H1 (cell line): ENCODE measurements around the gene BCL2A1. TPM values are rescaled to one million over a fixed set of nuclear protein-coding genes. Genes with fewer than 3 reads are reported as not detected.
A peak's percentile ranks its signal among the peaks of the same experiment; 100 is the strongest.

Experiments used
- CTCF ChIA-PET: fragments of 300-600 bp; sonication (Branson Sonifier 250); formaldehyde crosslinking; loops from one replicate; lab custom pipeline; 2021; ENCODE audit not compliant: partially characterized antibody; lab: Charles Lee
- POLR2A ChIA-PET: fragments of 300-600 bp; sonication (Branson Sonifier 250); formaldehyde crosslinking; loops from one replicate; lab custom pipeline; 2021; ENCODE audit warnings: inconsistent platforms; ENCODE audit not compliant: partially characterized antibody; lab: Charles Lee
- DNase-seq, 2 experiments: peaks; one replicate each; pipeline versions ENCODE4 v3.0.0 to v3.0.0-alpha.2; 2010 to 2022; ENCODE audit warnings: low spot score in 2 of 2, low read depth in 1 of 2, mixed read lengths in 1 of 2
- FAIRE-seq: peaks from 2 replicates; lab custom pipeline; 2011; peaks lifted over from hg19 to GRCh38; lab: Jason Lieb, UNC
- H2AFZ ChIP-seq: 2 replicates; pipeline ENCODE4 v1.8.1; 2012; ENCODE audit warnings: low read length, inconsistent platforms
- H2AK5ac ChIP-seq: 2 replicates; pipeline ENCODE4 v1.6.1; 2013; ENCODE audit warnings: low read depth, low read length
- H2BK120ac ChIP-seq: replicated peaks from 2 replicates; pipeline ENCODE3; 2013; ENCODE audit warnings: low read depth, low read length, inconsistent platforms
- H2BK12ac ChIP-seq: 2 replicates; pipeline ENCODE4 v1.6.1; 2013; ENCODE audit warnings: low read depth, low read length
- H2BK15ac ChIP-seq: 2 replicates; pipeline ENCODE4 v1.6.1; 2013; ENCODE audit warnings: low read length
- H2BK20ac ChIP-seq: 2 replicates; pipeline ENCODE4 v1.6.1; 2013; ENCODE audit warnings: low read length
- H2BK5ac ChIP-seq: 2 replicates; pipeline ENCODE4 v1.6.1; 2013; ENCODE audit warnings: low read depth, low read length
- H3K14ac ChIP-seq: 2 replicates; pipeline ENCODE4 v1.6.1; 2013; ENCODE audit warnings: inconsistent platforms; ENCODE audit not compliant: insufficient read length
- H3K18ac ChIP-seq: 2 replicates; pipeline ENCODE4 v1.6.1; 2013; ENCODE audit warnings: low read length; ENCODE audit errors: extremely low read depth
- H3K23ac ChIP-seq: 2 replicates; pipeline ENCODE4 v1.6.1; 2013; ENCODE audit warnings: inconsistent platforms; ENCODE audit not compliant: insufficient read length
- H3K23me2 ChIP-seq: 2 replicates; pipeline ENCODE4 v1.6.1; 2013; ENCODE audit warnings: low read depth, low read length
- H3K27ac ChIP-seq: 2 replicates; pipeline ENCODE4 v1.6.1; 2011; ENCODE audit warnings: low read depth, low read length, inconsistent platforms
- H3K27me3 ChIP-seq, 4 experiments: replicated peaks in 1 of 4; 1 replicate in 1 of 4; 2 replicates in 3 of 4; pipeline versions ENCODE4 v1.6.1 to v1.8.1; 2011 to 2013; ENCODE audit warnings: low read length in 3 of 4, mild to moderate bottlenecking in 3 of 4, inconsistent platforms in 2 of 4, mixed read lengths in 2 of 4, moderate library complexity in 1 of 4; ENCODE audit not compliant: control insufficient read depth in 3 of 4, insufficient read depth in 3 of 4; ENCODE audit errors: extremely low read depth in 1 of 4
- H3K36me3 ChIP-seq, 4 experiments: 2 replicates each; pipeline versions ENCODE4 v1.6.1 to v1.8.1; 2011 to 2013; ENCODE audit warnings: mild to moderate bottlenecking in 4 of 4, low read length in 3 of 4, moderate library complexity in 2 of 4, control low read depth in 1 of 4, inconsistent platforms in 1 of 4; ENCODE audit not compliant: insufficient read depth in 4 of 4, control insufficient read depth in 2 of 4
- H3K4ac ChIP-seq: replicated peaks from 2 replicates; pipeline ENCODE3; 2013; ENCODE audit warnings: low read length, low read depth, mixed read lengths, inconsistent platforms; ENCODE audit not compliant: insufficient read length
- H3K4me1 ChIP-seq, 4 experiments: replicated peaks in 1 of 4; 1 replicate in 1 of 4; 2 replicates in 3 of 4; pipeline versions ENCODE4 v1.6.1 to v1.8.1; 2011 to 2013; ENCODE audit warnings: low read length in 3 of 4, inconsistent platforms in 2 of 4, mixed read lengths in 1 of 4; ENCODE audit not compliant: insufficient read depth in 4 of 4, control insufficient read depth in 3 of 4
- H3K4me2 ChIP-seq, 2 experiments: 2 replicates each; pipeline versions ENCODE4 v1.6.1 to v1.8.1; 2011 to 2013; ENCODE audit warnings: low read depth in 2 of 2, low read length in 2 of 2, control low read depth in 1 of 2, inconsistent platforms in 1 of 2, mild to moderate bottlenecking in 1 of 2; ENCODE audit not compliant: insufficient read depth in 1 of 2
- H3K4me3 ChIP-seq, 4 experiments: fragments of 200-600, 300-600 bp in 1 of 4; sonication (generic), shearing (Covaris generic), sonication (Bioruptor Twin) in 1 of 4; 2 replicates each; pipeline versions ENCODE4 v1.5.1 to v1.8.1; 2011 to 2016; ENCODE audit warnings: low read length in 4 of 4, low read depth in 3 of 4, control low read depth in 2 of 4, inconsistent platforms in 2 of 4, mild to moderate bottlenecking in 2 of 4, mixed read lengths in 1 of 4, moderate library complexity in 1 of 4; ENCODE audit not compliant: insufficient read depth in 2 of 4; ENCODE audit errors: extremely low read depth in 1 of 4
- H3K56ac ChIP-seq: replicated peaks from 2 replicates; pipeline ENCODE3; 2013; ENCODE audit warnings: low read depth, mild to moderate bottlenecking, mixed read lengths, low read length, inconsistent platforms; ENCODE audit not compliant: insufficient read length
- H3K79me1 ChIP-seq: 2 replicates; pipeline ENCODE4 v1.6.1; 2013; ENCODE audit warnings: low read depth, low read length, control low read depth
- H3K79me2 ChIP-seq, 2 experiments: 2 replicates each; pipeline versions ENCODE4 v1.6.1 to v1.8.1; 2012 to 2013; ENCODE audit warnings: low read length in 2 of 2, mild to moderate bottlenecking in 2 of 2, inconsistent platforms in 1 of 2; ENCODE audit not compliant: insufficient read depth in 2 of 2, control insufficient read depth in 1 of 2
- H3K9ac ChIP-seq, 4 experiments: replicated peaks in 1 of 4; 1 replicate in 1 of 4; 2 replicates in 3 of 4; pipeline versions ENCODE4 v1.6.1 to v1.8.1; 2011 to 2013; ENCODE audit warnings: low read depth in 3 of 4, low read length in 3 of 4, control low read depth in 2 of 4, mild to moderate bottlenecking in 2 of 4, moderate library complexity in 2 of 4, inconsistent platforms in 1 of 4; ENCODE audit errors: extremely low read depth in 1 of 4
- H3K9me3 ChIP-seq, 2 experiments: 2 replicates each; pipeline versions ENCODE4 v1.6.1 to v1.8.1; 2012 to 2013; ENCODE audit warnings: mild to moderate bottlenecking in 2 of 2, moderate library complexity in 2 of 2, control low read depth in 1 of 2, inconsistent platforms in 1 of 2, low read depth in 1 of 2, low read length in 1 of 2, mixed read lengths in 1 of 2; ENCODE audit not compliant: insufficient read depth in 2 of 2
- H4K20me1 ChIP-seq, 2 experiments: replicated peaks in 1 of 2; 2 replicates each; pipeline versions ENCODE3 to v1.8.1; 2011 to 2013; ENCODE audit warnings: inconsistent platforms in 2 of 2, low read length in 2 of 2, mild to moderate bottlenecking in 1 of 2; ENCODE audit not compliant: insufficient read depth in 2 of 2, control insufficient read depth in 1 of 2
- H4K5ac ChIP-seq: 2 replicates; pipeline ENCODE4 v1.6.1; 2013; ENCODE audit warnings: low read length, low read depth, mixed read lengths, inconsistent platforms; ENCODE audit not compliant: insufficient read length
- H4K8ac ChIP-seq: 2 replicates; pipeline ENCODE4 v1.8.0; 2013; ENCODE audit warnings: mild to moderate bottlenecking, moderate library complexity, low read length, inconsistent platforms; ENCODE audit not compliant: insufficient read depth; ENCODE audit errors: extremely low read depth
- H4K91ac ChIP-seq: replicated peaks from 2 replicates; pipeline ENCODE3; 2013; ENCODE audit warnings: low read length, mixed read lengths, inconsistent platforms; ENCODE audit not compliant: insufficient read length
- ASH2L ChIP-seq: fragments of 200-600, 300-600 bp; sonication (generic); IDR thresholded peaks from one replicate; pipeline ENCODE4 v1.7.1; 2017; ENCODE audit warnings: low read length
- CHD1 ChIP-seq: IDR thresholded peaks from 2 replicates; pipeline ENCODE4 v1.6.1; 2012; ENCODE audit warnings: low read depth, low read length, improper control_type of control experiment
- JUN ChIP-seq: IDR thresholded peaks from 2 replicates; pipeline ENCODE4 v1.6.1; 2011; ENCODE audit warnings: low read depth, mild to moderate bottlenecking, improper control_type of control experiment, low read length
- KDM4A ChIP-seq: IDR thresholded peaks from one replicate; pipeline ENCODE4 v1.7.1; 2012; ENCODE audit warnings: low read depth, mild to moderate bottlenecking, moderate library complexity, low read length, inconsistent platforms; ENCODE audit not compliant: severe bottlenecking
- KDM5A ChIP-seq: fragments of 200-600 bp; IDR thresholded peaks from 2 replicates; pipeline ENCODE4 v1.7.1; 2012; ENCODE audit warnings: mild to moderate bottlenecking, low read length, inconsistent platforms, mixed read lengths
- NRF1 ChIP-seq: IDR thresholded peaks from 2 replicates; pipeline ENCODE4 v1.6.1; 2011; ENCODE audit warnings: mild to moderate bottlenecking, low read depth, low read length, improper control_type of control experiment
- RFX5 ChIP-seq: IDR thresholded peaks from 2 replicates; pipeline ENCODE4 v1.6.1; 2011; ENCODE audit warnings: low read depth, low read length, improper control_type of control experiment, borderline replicate concordance
- SRF ChIP-seq: IDR thresholded peaks from 2 replicates; pipeline ENCODE4 v1.6.1; 2011; ENCODE audit warnings: mild to moderate bottlenecking, low read depth, low read length, moderate library complexity
- TBP ChIP-seq: IDR thresholded peaks from 2 replicates; pipeline ENCODE4 v1.6.1; 2011; ENCODE audit warnings: low read depth, low read length, improper control_type of control experiment
- YY1 ChIP-seq: IDR thresholded peaks from 2 replicates; pipeline ENCODE4 v1.6.1; 2011; ENCODE audit warnings: low read depth, mild to moderate bottlenecking, low read length
- WGBS, 2 experiments: shearing (Covaris generic) in 1 of 2; methylation state at CpG; one replicate each; pipeline versions ENCODE4 v1.1.6 to v1.1.7; 2013 to 2015; ENCODE audit warnings: low lambda C conversion rate in 2 of 2, mixed read lengths in 2 of 2, inconsistent platforms in 1 of 2, low coverage in 1 of 2, missing lambda C conversion rate in 1 of 2; ENCODE audit not compliant: insufficient replicate concordance in 2 of 2, insufficient coverage in 1 of 2, insufficient read length in 1 of 2; ENCODE audit errors: extremely low coverage in 1 of 2, missing lambda C conversion rate in 1 of 2; 5-methylcytosine and 5-hydroxymethylcytosine counted together
- polyA plus RNA-seq, 7 experiments: library from polyadenylated mRNA; depleted of rRNA in 3 of 7; stranded (reverse) in 5 of 7; unstranded in 2 of 7; fragments of >200 nt in 5 of 7; fragments of 200-250 nt in 2 of 7; gene quantifications; 1 replicate in 5 of 7; 2 replicates in 1 of 7; 4 replicates in 1 of 7; pipeline versions ENCODE4 v1.2.1 to v1.2.3, GENCODE V29; 2011 to 2013; ENCODE audit warnings: missing spikeins in 2 of 7, mixed read lengths in 2 of 7
- total RNA-seq: library from RNA; stranded (reverse); fragmentation: NEBNext Ultra II Directional; extraction: Animal tissue kit (Norgen Biotek cat#: 25700); gene quantifications from 2 replicates; pipeline ENCODE4 v1.2.1, GENCODE V29; 2021

The BCL2A1 gene
- total and polyA plus RNA-seq, 2 of the 8 experiments (the other 6 are each of a cell fraction or from before 2014, with no cell fraction given) = not detected

- Histone ChIP-seq H3K14ac (no peak overlapping the region), H3K56ac (no peak overlapping the region), H2BK12ac (peak overlapping the region; percentile 72; the same call in 1 of the 2 replicates), H2BK15ac (no peak overlapping the region), H3K4ac (no peak overlapping the region), H3K23ac (no peak overlapping the region), H4K5ac (no peak overlapping the region), H2AFZ (no peak overlapping the region), H3K79me1 (no peaks in the 10 kb centered on the region), H3K36me3 (no peaks in the 10 kb centered on the region), H2BK5ac (no peak overlapping the region), H4K20me1 (no peaks in the 10 kb centered on the region), H3K23me2 (no peaks in the 10 kb centered on the region), H4K91ac (no peak overlapping the region), H2AK5ac (no peak overlapping the region), H3K4me2 (no peak overlapping the region), H2BK120ac (no peak overlapping the region), H3K4me3 (no peak overlapping the region), H3K27me3 (no peaks in the 10 kb centered on the region), H3K9me3 (no peaks in the 10 kb centered on the region), H3K9ac (no peak overlapping the region), H3K79me2 (no peaks in the 10 kb centered on the region), H4K8ac (no peak overlapping the region), H2BK20ac (0 out of 2 replicates have a peak overlapping the region, but pooled peaks have one; percentile 25), H3K18ac (no peak overlapping the region), H3K27ac (no peak overlapping the region), H3K4me1 (no peaks in the 10 kb centered on the region)
- TF ChIP-seq KDM4A (no peak), TBP (no peak), RFX5 (no peak), YY1 (no peak), CHD1 (no peak), SRF (no peak), NRF1 (no peak), JUN (no peak), KDM5A (no peak), ASH2L (no peak)
- CTCF ChIA-PET = interaction anchor here (1.1 to 1.5 kb wide), 2 partner anchors 26 to 166 kb away, joined by 3 to 6 read pairs; no protein-coding TSS in a partner anchor
- DNase-seq (no peak), FAIRE-seq (no peak)
- WGBS, 2 experiments = 90% methylated on average over 5 of the region's 5 CpGs; no CpG with 5 or more reads in 1 of the 2 experiments
- POLR2A ChIA-PET = interaction anchor here (0.9 to 1.3 kb wide), 2 partner anchors 19 to 26 kb away, joined by 3 to 4 read pairs; no protein-coding TSS in a partner anchor
Measured at GRCh38 chr15:80006946-80007345, 36.0 kb upstream of the BCL2A1 start.
